AG09309 (cell line): ENCODE data around the gene SVIL.

Source experiments
- DNase-seq: peaks from one replicate; pipeline ENCODE4 v3.0.0-alpha.2; 2010; ENCODE audit warnings: low read depth
- H3K4me3 ChIP-seq: 2 replicates; pipeline ENCODE4 v1.5.1; 2011; ENCODE audit warnings: mild to moderate bottlenecking, low read depth, low read length, moderate library complexity; ENCODE audit not compliant: control insufficient read depth
- TF ChIP-seq, protein P1 (sequence below): IDR thresholded peaks from 2 replicates; pipeline ENCODE4 v1.5.1; 2011; ENCODE audit warnings: mild to moderate bottlenecking, low read depth, low read length, inconsistent platforms; ENCODE audit not compliant: insufficient read depth, control insufficient read depth; ENCODE audit errors: missing control alignments

SVIL gene

DNA sequence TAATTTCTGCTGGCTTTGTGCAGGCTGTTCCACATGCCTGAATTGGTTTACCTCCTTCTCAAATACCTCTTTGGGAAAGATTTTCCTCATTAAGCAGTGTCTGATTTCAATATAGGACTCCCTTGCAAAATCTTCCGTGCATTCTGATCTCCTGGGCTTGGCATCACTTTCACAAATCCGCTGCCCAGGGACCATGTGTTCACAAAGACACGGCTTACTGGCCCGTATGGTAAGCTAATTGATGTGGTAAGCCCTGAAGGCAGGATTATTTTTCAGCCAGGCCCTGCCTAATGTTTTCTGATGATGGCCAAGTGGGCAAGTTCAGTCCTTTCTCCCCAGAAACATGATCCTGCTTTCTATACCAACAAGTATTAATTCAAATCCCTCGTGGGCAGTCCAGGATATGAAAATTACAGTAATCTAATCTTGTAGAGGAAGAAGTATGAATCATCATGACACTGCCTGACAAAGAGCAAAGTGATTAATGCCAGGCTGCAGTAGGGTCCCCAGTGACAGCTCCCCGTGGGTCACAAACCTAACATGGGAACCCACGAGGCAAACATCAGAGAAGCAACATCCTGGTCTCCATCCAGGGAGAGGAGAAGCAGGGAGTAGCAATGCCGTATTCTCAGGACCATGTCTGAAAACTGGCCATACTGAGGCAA lies 11.6 kb upstream of the SVIL start:
- TF ChIP-seq, protein P1, sequence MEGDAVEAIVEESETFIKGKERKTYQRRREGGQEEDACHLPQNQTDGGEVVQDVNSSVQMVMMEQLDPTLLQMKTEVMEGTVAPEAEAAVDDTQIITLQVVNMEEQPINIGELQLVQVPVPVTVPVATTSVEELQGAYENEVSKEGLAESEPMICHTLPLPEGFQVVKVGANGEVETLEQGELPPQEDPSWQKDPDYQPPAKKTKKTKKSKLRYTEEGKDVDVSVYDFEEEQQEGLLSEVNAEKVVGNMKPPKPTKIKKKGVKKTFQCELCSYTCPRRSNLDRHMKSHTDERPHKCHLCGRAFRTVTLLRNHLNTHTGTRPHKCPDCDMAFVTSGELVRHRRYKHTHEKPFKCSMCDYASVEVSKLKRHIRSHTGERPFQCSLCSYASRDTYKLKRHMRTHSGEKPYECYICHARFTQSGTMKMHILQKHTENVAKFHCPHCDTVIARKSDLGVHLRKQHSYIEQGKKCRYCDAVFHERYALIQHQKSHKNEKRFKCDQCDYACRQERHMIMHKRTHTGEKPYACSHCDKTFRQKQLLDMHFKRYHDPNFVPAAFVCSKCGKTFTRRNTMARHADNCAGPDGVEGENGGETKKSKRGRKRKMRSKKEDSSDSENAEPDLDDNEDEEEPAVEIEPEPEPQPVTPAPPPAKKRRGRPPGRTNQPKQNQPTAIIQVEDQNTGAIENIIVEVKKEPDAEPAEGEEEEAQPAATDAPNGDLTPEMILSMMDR, result no peak
- DNase-seq, result peak; percentile 78

DNA sequence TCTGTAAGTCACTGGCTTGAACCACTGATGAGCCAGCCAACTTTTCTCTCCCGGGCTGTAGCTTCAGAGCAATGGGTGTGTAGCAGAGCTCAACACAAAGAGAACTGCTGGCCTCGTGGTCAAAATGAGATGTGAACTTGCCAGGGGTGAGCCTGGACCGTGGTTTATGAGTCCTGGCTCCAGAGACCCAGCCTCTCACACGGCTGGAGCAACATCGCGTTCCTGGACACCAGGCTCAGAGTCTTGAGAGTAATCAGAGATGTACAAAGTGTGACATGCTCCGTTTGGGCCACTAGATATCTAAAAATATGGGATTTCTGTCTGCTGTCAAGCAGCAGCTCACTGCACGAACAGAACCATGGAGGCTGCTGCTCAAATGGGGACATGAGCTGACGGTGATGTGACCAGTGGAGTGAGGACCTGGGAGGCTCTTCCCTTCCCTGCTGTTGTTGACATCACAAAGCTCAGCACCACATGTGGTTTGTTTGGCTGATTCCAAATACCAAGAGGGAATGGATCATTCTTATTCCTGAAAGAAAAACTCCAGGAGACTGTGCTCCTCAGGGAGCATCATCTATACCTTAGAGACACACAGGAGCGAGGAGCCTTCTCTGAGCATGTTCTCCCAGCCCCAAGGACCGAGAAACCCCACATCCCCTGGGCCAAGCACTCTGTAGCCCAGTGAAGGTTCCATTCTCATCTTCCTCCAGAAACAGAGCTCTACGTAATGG lies 9.2 kb upstream of the SVIL start:
- TF ChIP-seq, protein P1, result no peak
- DNase-seq, result no peak
- no peak overlapping the region for H3K4me3 ChIP-seq

More for the DNA sequence above, 11.6 kb upstream of the SVIL start:
- no peak overlapping the region for H3K4me3 ChIP-seq

DNA sequence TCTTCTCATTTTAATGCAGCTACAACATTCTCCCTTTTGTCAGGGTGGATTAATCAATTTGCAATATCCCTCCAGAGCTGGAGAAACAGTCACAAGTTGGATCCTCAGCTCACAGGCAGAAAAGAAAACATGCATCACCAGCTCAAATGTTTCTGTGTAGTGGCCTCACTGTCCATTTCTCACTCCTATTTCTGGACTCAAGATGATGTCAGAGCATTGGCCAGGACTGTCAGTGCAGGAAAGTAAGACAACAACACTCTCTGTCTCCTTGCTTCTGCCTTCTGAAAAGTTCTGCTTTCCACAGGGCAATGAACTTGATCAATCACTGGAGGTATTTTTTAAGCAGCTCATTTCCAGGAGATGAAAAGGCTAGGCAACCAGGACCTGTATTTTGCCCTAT lies 8.2 kb upstream of the SVIL start:
- no peak for DNase-seq
- H3K4me3 ChIP-seq, result no peak overlapping the region
- TF ChIP-seq, protein P1, result no peak

DNA sequence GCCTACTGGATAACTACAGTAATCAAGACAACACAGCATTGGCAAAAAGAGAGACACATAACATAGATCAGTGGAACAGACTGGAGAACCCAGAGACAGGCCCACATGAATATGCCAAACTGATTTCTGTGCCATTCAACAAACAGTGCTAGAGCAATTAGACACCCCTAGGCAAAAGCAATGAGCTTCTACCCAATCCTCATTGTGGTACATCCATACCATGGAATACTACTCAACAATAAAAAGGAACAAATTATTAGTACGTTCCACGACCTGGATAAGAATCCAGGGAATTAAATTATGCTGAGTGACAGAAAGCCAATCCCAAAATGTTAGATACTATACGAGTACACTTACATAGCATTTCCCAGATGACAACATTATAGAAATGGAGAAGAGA lies 2.8 kb upstream of the SVIL start:
- TF ChIP-seq, protein P1, result no peak
- H3K4me3 ChIP-seq, result no peak overlapping the region
- DNase-seq, result no peak

DNA sequence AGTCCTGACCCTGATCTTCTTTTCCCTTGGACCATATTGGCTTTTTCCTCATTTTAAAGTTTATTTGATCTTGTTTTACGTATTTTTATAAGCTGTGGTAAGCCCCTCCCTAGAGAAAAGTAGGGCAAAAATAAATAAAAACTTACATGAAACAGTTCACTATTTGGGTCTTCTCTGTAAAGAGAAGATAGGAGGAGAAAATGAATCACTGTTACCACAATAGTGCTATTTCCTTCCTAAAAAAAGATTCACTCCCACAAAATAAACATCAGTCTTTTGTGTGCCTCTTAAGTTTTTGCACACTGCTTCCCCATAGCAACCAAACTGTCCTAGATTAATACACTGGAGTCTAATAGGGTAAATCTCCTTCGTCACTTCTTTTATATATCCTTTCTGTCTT lies 1.4 kb upstream of the SVIL start:
- DNase-seq, result peak; percentile 48
- TF ChIP-seq, protein P1, result no peak
- no peak overlapping the region for H3K4me3 ChIP-seq

DNA sequence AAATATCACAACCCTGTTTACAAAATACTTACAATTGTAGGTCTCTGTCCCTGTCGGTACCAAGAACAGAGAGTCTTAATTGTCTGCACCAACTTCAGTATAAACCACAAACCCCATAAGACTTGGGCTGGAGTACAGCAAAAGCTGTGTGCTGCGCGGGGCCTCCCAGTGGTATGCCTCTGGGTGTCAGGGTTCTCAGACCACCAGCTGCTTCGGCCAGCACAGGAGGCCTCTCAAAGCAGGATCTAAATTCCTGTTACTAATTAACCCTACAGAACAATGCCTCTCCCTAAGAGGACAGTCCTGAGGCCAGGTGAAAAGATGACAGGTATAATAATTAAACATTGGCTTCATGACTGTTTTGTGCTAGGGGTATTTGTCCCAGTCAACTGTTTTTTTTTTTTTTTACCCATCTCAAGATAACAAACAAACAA lies 957 bp upstream of the SVIL start:
- DNase-seq, result no peak
- H3K4me3 ChIP-seq, result no peak overlapping the region

More for the DNA sequence above, 957 bp upstream of the SVIL start:
- TF ChIP-seq, protein P1, result no peak
